ENCODE data around the gene SERINC5. TPM values are rescaled to one million over a fixed set of nuclear protein-coding genes. Genes with fewer than 3 reads are reported as not detected.

SERINC5 gene
- total and polyA plus RNA-seq, 2 donors (not counting 3 experiments of a cell fraction or from before 2014, with no cell fraction given) = 3.2 to 10.1 TPM

GRCh38 chr5:80067016-80067415, 188.8 kb downstream of the SERINC5 start:
- Histone ChIP-seq H2AFZ (ENCODE audit: low read depth, low read length) (no peak overlapping the region), H3K4me2 (ENCODE audit: insufficient read depth, low read length) (no peak overlapping the region), H3K9me3 (replicated peaks; ENCODE audit: control insufficient read depth, insufficient read depth, low read length) (no peaks in the 10 kb centered on the region), H3K79me2 (ENCODE audit: control insufficient read depth, insufficient read depth, low read length) (no peaks in the 10 kb centered on the region), H3K9me1 (replicated peaks; ENCODE audit: control insufficient read depth, extremely low read depth, insufficient read depth, low read length) (no peaks in the 10 kb centered on the region), H3K9ac (replicated peaks; ENCODE audit: extremely low read depth, insufficient read depth, low read length) (no peak overlapping the region), H3K36me3 (ENCODE audit: control insufficient read depth in 2 of 2, extremely low read depth in 1 of 2, insufficient read depth in 2 of 2, low read length in 2 of 2) (no peaks in the 10 kb centered on the region), H3K4me1 (ENCODE audit: control insufficient read depth, extremely low read depth, insufficient read depth, low read length) (no peaks in the 10 kb centered on the region), H4K20me1 (replicated peaks; ENCODE audit: control insufficient read depth, extremely low read depth, insufficient read depth, low read length) (no peaks in the 10 kb centered on the region), H3K4me3 (replicated peaks in 1 of 3; ENCODE audit: insufficient read depth in 1 of 3, low read depth in 1 of 3, low read length in 3 of 3) (no peak overlapping the region), H3K27ac (ENCODE audit: insufficient read depth, low read depth, low read length) (no peak overlapping the region), H3K27me3 (ENCODE audit: control insufficient read depth in 2 of 2, insufficient read depth in 2 of 2, low read length in 2 of 2) (no peaks in the 10 kb centered on the region)
- dilution Hi-C loops (cut with MboI; ENCODE audit: extremely low pct_ligation_motif_present, low sequenced_read_pairs) = no loop called here
- intact Hi-C loops (cut with micrococcal nuclease) = no loop called here
- FAIRE-seq (no peak), DNase-seq (ENCODE audit: low read depth, low spot score) (no peak)
- no peak for TF ChIP-seq JUN (IDR thresholded peaks at IDR 0.05; ENCODE audit: borderline replicate concordance, insufficient read depth, insufficient read length, low read depth)
- CTCF ChIA-PET = interaction anchor here (1.0 to 4.0 kb wide), 2 partner anchors 16 to 25 kb away, joined by 3 to 16 read pairs; no protein-coding TSS in a partner anchor
- BruUV-seq (replicated peaks) = no TSS peak
- POLR2A ChIA-PET = no interaction called here

- no peak for TF ChIP-seq FOS (IDR thresholded peaks at IDR 0.05; ENCODE audit: borderline replicate concordance, insufficient read depth, low read length)
- no peak for TF ChIP-seq CTCF (IDR thresholded peaks at IDR 0.05; ENCODE audit: extremely low read depth in 1 of 2, insufficient read depth in 1 of 2, low read depth in 1 of 2, low read length in 2 of 2)
- no peak for TF ChIP-seq MYC (IDR thresholded peaks at IDR 0.05; ENCODE audit: low read depth, low read length)
- TF ChIP-seq JUN (IDR thresholded peaks at IDR 0.05; ENCODE audit: borderline replicate concordance, insufficient read depth, insufficient read length, low read depth) = no peak
- TF ChIP-seq POLR2AphosphoS5 (IDR thresholded peaks at IDR 0.05; ENCODE audit: insufficient read depth, low read depth, low read length) = no peak
- TF ChIP-seq MAX (IDR thresholded peaks at IDR 0.05; ENCODE audit: insufficient read depth, insufficient read length) = no peak
- TF ChIP-seq POLR2A (IDR thresholded peaks at IDR 0.05; ENCODE audit: low read depth, low read length) = no peak
- TF ChIP-seq EZH2 (IDR thresholded peaks at IDR 0.05; ENCODE audit: borderline replicate concordance, low read depth, low read length, severe bottlenecking) = no peak
- Histone ChIP-seq H3K9me1 (replicated peaks; ENCODE audit: control insufficient read depth, extremely low read depth, insufficient read depth, low read length) (no peaks in the 10 kb centered on the region), H2AFZ (ENCODE audit: low read depth, low read length) (no peak overlapping the region), H3K36me3 (ENCODE audit: control insufficient read depth in 2 of 2, extremely low read depth in 1 of 2, insufficient read depth in 2 of 2, low read length in 2 of 2) (no peaks in the 10 kb centered on the region), H3K4me1 (ENCODE audit: control insufficient read depth, extremely low read depth, insufficient read depth, low read length) (no peaks in the 10 kb centered on the region), H3K27me3 (ENCODE audit: control insufficient read depth in 2 of 2, insufficient read depth in 2 of 2, low read length in 2 of 2) (no peaks in the 10 kb centered on the region), H3K27ac (ENCODE audit: insufficient read depth, low read depth, low read length) (no peak overlapping the region), H4K20me1 (replicated peaks; ENCODE audit: control insufficient read depth, extremely low read depth, insufficient read depth, low read length) (no peaks in the 10 kb centered on the region), H3K4me2 (ENCODE audit: insufficient read depth, low read length) (no peak overlapping the region), H3K9ac (replicated peaks; ENCODE audit: extremely low read depth, insufficient read depth, low read length) (no peak overlapping the region), H3K79me2 (ENCODE audit: control insufficient read depth, insufficient read depth, low read length) (no peaks in the 10 kb centered on the region), H3K4me3 (replicated peaks in 1 of 3; ENCODE audit: insufficient read depth in 1 of 3, low read depth in 1 of 3, low read length in 3 of 3) (no peak overlapping the region), H3K9me3 (replicated peaks; ENCODE audit: control insufficient read depth, insufficient read depth, low read length) (no peaks in the 10 kb centered on the region)
- ChIA-PET POLR2A (no interaction called here), CTCF (no interaction called here)
- dilution Hi-C loops (cut with MboI; ENCODE audit: extremely low pct_ligation_motif_present, low sequenced_read_pairs) (no loop called here), intact Hi-C loops (cut with micrococcal nuclease) (no loop called here)
- DNase-seq (ENCODE audit: low read depth, low spot score) (no peak), FAIRE-seq (no peak)
- no TSS peak for BruUV-seq (replicated peaks)
Measured at GRCh38 chr5:80064124-80064523, 191.7 kb downstream of the SERINC5 start.

Measured in endothelial cell of umbilical vein (primary cell).